ENCODE results near the gene PCSK9.

DNA sequence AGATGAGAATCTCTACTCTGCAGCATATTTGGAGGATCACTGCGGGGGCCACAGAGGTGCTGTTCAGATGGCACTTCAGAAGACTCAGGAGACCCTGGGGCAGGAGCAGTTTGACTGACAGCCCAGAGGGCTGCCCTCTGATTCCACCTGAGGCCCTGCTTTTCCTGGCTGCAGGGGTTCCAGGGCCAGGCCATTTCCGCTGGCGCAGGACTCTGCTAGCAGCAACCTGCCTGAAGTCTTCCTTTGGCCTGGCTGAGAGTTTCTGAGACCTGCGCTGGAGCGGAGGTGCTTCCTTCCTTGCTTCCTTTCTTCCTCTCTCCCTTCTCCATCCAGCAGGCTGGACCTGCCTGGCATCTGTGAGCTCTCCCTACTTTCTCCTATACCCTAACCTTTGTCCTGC, 11.8 kb downstream of the PCSK9 start:
- no peak for TF ChIP-seq CTCF (IDR thresholded peaks at IDR 0.05; ENCODE audit: low read depth, low read length, missing input control)
- TF ChIP-seq FOXA1 (IDR thresholded peaks at IDR 0.05): no peak
- no peak for TF ChIP-seq JUND (IDR thresholded peaks at IDR 0.05)
- no peak for TF ChIP-seq YY1 (IDR thresholded peaks at IDR 0.05)
- no peak for TF ChIP-seq REST (IDR thresholded peaks at IDR 0.05)
- TF ChIP-seq TAF1 (conservative IDR thresholded peaks at IDR 0.05): no peak
- TF ChIP-seq SP1 (IDR thresholded peaks at IDR 0.05): no peak
- no peak for TF ChIP-seq RXRA (IDR thresholded peaks at IDR 0.05)
- TF ChIP-seq EGR1 (IDR thresholded peaks at IDR 0.05; ENCODE audit: low read depth in 2 of 2): no peak
- TF ChIP-seq, protein P1, sequence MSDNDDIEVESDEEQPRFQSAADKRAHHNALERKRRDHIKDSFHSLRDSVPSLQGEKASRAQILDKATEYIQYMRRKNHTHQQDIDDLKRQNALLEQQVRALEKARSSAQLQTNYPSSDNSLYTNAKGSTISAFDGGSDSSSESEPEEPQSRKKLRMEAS (IDR thresholded peaks at IDR 0.05): no peak
- TF ChIP-seq FOXA2 (IDR thresholded peaks at IDR 0.05): no peak
- no peak for TF ChIP-seq RAD21 (IDR thresholded peaks at IDR 0.05)

Measured in liver (tissue), 3 donors.